Activated naive CD4-positive, alpha-beta T cell treated with anti-CD3 and anti-CD28 coated beads, Interleukin-2, amount 50 U/mL, for 24 hours (primary cell): ENCODE results near the gene MGAT4B.
A peak's percentile ranks its signal among the peaks of the same experiment; 100 is the strongest.

Experiments
- H3K27ac Mint-ChIP-seq: one replicate; pipeline ENCODE4 v1.8.0; 2021; ENCODE audit warnings: mild to moderate bottlenecking, mixed read lengths
- H3K27me3 Mint-ChIP-seq: one replicate; pipeline ENCODE4 v1.8.0; 2021; ENCODE audit warnings: mixed read lengths
- H3K36me3 Mint-ChIP-seq: one replicate; pipeline ENCODE4 v1.8.0; 2021; ENCODE audit warnings: mixed read lengths
- H3K4me1 Mint-ChIP-seq: one replicate; pipeline ENCODE4 v1.8.0; 2021; ENCODE audit warnings: mixed read lengths
- H3K4me3 Mint-ChIP-seq: one replicate; pipeline ENCODE4 v1.8.0; 2021; ENCODE audit warnings: mild to moderate bottlenecking, mixed read lengths
- H3K9me3 Mint-ChIP-seq: one replicate; pipeline ENCODE4 v1.8.0; 2021; ENCODE audit warnings: mixed read lengths

Gene MGAT4B

GRCh38 chr5:179803651-179804554 is 2.8 kb downstream of the MGAT4B start:
- Mint-ChIP-seq H3K9me3 (no peaks in the 10 kb centered on the region), H3K27ac (no peak overlapping the region), H3K36me3 (peaks cover 4% of the 10 kb centered on the region), H3K4me1 (peaks cover 29% of the 10 kb centered on the region), H3K27me3 (no peaks in the 10 kb centered on the region), H3K4me3 (peak overlapping the region; percentile 70)

DNA sequence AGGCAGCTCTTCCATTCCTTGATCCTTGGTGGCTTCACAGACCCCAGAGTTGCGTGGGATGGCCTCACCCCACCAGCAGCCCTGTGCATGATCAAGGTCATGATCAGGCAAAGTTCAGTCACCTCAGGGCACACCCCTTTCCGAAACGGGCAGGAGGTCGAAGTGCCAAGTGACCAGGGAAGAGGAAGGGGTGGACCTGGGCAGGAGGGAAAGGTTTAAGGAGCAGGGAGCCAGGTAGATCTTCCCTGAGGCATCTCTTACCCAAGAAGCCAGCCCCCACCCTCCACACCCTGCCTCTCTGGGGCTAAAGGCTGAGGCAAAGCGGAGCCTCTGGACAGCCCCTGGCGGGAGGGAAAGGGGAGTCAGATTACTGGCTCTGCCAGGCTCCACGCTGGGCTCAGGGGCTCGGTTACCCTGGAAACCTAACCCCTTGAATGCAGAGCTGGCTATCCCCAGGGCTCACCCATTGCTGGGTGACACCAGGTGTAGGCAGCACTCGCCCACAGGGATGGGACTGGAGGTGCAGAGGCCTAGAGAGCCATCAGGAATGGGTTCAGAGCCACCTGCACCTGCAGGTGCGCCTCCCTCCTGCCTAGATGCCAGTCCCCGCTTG is 3.6 kb downstream of the MGAT4B start:
- Mint-ChIP-seq H3K27me3 (no peaks in the 10 kb centered on the region), H3K27ac (no peak overlapping the region), H3K4me1 (peaks cover 29% of the 10 kb centered on the region), H3K9me3 (no peaks in the 10 kb centered on the region), H3K36me3 (peaks cover 4% of the 10 kb centered on the region), H3K4me3 (no peak overlapping the region)

DNA sequence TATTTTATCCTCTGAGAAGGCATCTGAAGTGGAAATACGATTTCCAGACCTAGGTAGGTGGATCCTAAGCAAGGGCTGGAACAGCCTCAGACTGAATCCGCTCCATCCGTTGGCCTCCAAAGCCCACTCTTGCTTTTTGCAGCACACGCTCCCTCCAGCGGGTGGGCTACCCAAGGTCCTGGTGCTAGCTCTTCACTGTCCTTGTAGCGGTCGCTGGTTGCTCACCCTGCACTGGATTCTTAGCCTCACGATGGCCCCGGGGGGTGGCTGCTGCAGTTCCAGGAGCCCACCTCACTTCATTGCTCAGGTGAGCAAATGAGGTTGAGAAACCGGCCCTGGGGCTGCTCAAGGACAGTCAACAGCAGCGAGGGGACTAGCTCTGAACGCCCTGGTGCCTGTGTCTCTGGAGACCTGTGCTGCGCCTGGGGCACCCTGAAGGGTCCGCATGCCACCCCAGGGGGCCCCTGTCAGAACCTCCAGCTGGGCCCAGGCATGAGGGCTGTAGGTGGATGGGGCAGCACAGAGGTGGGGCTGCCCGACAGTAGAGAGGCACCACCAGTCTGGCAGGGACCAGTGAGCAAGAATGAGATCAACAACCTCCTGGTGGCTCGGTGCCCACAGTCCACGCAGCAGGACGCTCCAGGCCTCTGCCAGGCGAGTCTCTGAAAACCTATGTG is 4.3 kb downstream of the MGAT4B start:
- Mint-ChIP-seq H3K4me3 (no peak overlapping the region), H3K36me3 (peaks cover 4% of the 10 kb centered on the region), H3K9me3 (no peaks in the 10 kb centered on the region), H3K27ac (no peak overlapping the region), H3K4me1 (peaks cover 29% of the 10 kb centered on the region), H3K27me3 (no peaks in the 10 kb centered on the region)

- H3K9me3 Mint-ChIP-seq = no peaks in the 10 kb centered on the region
- H3K36me3 Mint-ChIP-seq = peaks cover 7% of the 10 kb centered on the region
- no peak overlapping the region for H3K27ac Mint-ChIP-seq
- peaks cover 34% of the 10 kb centered on the region for H3K4me1 Mint-ChIP-seq
- H3K4me3 Mint-ChIP-seq = no peak overlapping the region
- no peaks in the 10 kb centered on the region for H3K27me3 Mint-ChIP-seq
Observed at GRCh38 chr5:179801304-179802206, 5.1 kb downstream of the MGAT4B start.

DNA sequence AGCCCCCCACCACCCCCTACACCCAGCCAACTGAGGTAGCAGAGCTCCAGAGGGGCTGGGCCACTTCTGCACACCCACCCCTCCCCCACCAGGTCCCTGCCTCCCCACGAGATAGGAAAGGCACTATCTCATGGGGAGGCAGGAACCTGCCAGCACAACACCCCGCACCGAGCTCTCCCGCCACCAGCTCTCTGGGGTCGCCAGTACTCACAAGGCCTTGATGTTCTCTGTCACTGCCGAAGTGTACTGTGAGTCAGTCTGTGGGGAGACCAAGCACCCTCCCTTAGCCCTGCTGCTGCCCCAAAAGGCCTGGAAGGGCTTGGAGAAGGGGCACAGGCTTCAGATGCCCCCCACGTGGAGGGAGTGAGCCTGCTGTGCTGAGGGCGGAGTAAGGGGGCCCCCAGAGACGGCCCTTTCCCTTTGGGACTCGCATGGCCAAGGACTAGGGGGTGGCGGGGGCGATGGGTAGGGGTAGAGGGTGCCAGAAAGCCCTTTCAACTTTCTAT is 5.9 kb downstream of the MGAT4B start:
- Mint-ChIP-seq H3K4me1 (peaks cover 34% of the 10 kb centered on the region), H3K9me3 (no peaks in the 10 kb centered on the region), H3K27ac (no peak overlapping the region), H3K36me3 (peaks cover 7% of the 10 kb centered on the region), H3K27me3 (no peaks in the 10 kb centered on the region), H3K4me3 (no peak overlapping the region)

- Mint-ChIP-seq H3K27me3 (no peaks in the 10 kb centered on the region), H3K4me1 (peaks cover 31% of the 10 kb centered on the region), H3K36me3 (peaks cover 7% of the 10 kb centered on the region), H3K27ac (no peak overlapping the region), H3K9me3 (no peaks in the 10 kb centered on the region), H3K4me3 (no peak overlapping the region)
Observed at GRCh38 chr5:179800071-179800695, 6.5 kb downstream of the MGAT4B start.

DNA sequence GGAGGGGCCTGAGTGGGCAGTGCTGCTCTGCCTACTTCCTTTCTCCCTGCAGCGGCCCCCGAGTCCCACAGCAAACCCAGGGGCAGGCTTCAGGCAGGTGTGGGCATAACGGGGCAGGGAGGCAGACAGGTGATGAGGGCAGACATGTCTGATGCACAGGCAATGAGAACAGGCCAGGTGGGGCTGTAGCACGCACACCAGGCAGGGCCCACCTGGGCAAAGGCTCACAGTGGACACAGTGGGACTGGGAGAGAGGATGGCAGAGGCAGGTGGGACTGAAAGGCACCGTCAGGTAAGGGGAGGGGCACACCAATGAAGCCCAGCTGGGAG is 7.1 kb downstream of the MGAT4B start:
- Mint-ChIP-seq H3K27me3 (no peaks in the 10 kb centered on the region), H3K9me3 (no peaks in the 10 kb centered on the region), H3K36me3 (peaks cover 7% of the 10 kb centered on the region), H3K27ac (no peak overlapping the region), H3K4me1 (peaks cover 30% of the 10 kb centered on the region), H3K4me3 (no peak overlapping the region)

- no peak overlapping the region for H3K4me3 Mint-ChIP-seq
Observed at GRCh38 chr5:179798771-179799643, 7.7 kb downstream of the MGAT4B start.

DNA sequence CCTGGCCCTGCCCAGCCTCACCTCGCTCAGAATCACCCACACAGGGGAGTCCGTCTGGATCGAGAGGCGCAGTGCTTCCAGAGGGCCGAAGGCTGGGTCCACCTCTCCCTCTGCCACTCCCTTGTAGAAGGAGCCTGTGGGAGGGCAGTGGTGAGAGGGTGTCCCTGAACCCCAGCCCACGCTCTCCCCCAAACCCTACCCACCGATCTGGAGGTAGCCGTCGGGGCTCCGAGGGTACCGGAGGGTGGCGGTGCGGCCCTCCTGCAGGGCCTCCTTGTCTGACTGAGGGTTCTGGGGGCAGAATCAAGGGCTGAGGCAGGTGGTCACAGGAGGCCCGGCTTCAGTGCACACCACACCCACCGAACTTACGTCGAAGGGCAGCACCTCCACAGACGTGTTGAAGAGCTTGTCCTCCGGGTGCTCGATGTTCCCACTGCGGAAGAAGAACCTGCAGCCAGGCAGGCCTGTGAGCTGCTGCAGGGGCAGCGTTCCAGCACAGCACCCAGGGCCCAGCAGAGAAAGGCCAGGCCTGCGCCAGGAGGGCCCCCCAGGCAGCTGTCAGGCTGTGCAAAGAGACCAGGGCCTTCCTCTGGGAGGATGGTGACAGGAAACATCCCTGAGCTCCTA is 8.4 kb downstream of the MGAT4B start:
- no peak overlapping the region for H3K27ac Mint-ChIP-seq
- peaks cover 31% of the 10 kb centered on the region for H3K4me1 Mint-ChIP-seq
- no peaks in the 10 kb centered on the region for H3K9me3 Mint-ChIP-seq
- H3K27me3 Mint-ChIP-seq = no peaks in the 10 kb centered on the region
- H3K4me3 Mint-ChIP-seq = no peak overlapping the region
- H3K36me3 Mint-ChIP-seq = peaks cover 7% of the 10 kb centered on the region

More at GRCh38 chr5:179798771-179799643, 7.7 kb downstream of the MGAT4B start:
- Mint-ChIP-seq H3K9me3 (no peaks in the 10 kb centered on the region), H3K27ac (no peak overlapping the region), H3K27me3 (no peaks in the 10 kb centered on the region), H3K4me1 (peaks cover 30% of the 10 kb centered on the region), H3K36me3 (peaks cover 7% of the 10 kb centered on the region)

DNA sequence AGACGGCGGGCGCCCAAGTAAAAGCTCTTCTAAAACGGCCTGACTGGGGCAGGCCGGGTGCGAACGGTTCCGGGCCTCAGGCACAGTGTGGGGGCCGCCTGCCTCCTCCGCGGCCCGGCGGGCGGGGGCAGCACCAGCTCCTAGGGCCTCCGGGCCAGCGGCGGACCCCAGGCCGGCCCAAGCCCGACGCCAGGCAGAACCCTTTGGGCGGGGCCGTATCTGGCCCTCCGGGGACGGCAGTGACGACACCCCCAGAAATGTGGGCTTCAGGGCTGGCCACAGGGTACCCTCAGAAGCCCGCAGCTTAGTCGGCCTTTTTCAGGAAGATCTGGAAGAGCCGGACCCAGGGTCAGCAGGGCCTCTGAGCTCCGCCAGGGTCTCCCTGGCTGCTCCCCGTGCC is 8.9 kb downstream of the MGAT4B start:
- H3K27me3 Mint-ChIP-seq = no peaks in the 10 kb centered on the region
- H3K4me3 Mint-ChIP-seq = no peak overlapping the region
- H3K27ac Mint-ChIP-seq = no peak overlapping the region
- peaks cover 31% of the 10 kb centered on the region for H3K4me1 Mint-ChIP-seq
- H3K36me3 Mint-ChIP-seq = peaks cover 7% of the 10 kb centered on the region
- H3K9me3 Mint-ChIP-seq = no peaks in the 10 kb centered on the region

- H3K36me3 Mint-ChIP-seq = peaks cover 7% of the 10 kb centered on the region
- H3K4me1 Mint-ChIP-seq = peaks cover 30% of the 10 kb centered on the region
- peak overlapping the region; percentile 59 for H3K4me3 Mint-ChIP-seq
- H3K27ac Mint-ChIP-seq = no peak overlapping the region
- H3K9me3 Mint-ChIP-seq = no peaks in the 10 kb centered on the region
- no peaks in the 10 kb centered on the region for H3K27me3 Mint-ChIP-seq
Observed at GRCh38 chr5:179796877-179797608, 9.6 kb downstream of the MGAT4B start.

DNA sequence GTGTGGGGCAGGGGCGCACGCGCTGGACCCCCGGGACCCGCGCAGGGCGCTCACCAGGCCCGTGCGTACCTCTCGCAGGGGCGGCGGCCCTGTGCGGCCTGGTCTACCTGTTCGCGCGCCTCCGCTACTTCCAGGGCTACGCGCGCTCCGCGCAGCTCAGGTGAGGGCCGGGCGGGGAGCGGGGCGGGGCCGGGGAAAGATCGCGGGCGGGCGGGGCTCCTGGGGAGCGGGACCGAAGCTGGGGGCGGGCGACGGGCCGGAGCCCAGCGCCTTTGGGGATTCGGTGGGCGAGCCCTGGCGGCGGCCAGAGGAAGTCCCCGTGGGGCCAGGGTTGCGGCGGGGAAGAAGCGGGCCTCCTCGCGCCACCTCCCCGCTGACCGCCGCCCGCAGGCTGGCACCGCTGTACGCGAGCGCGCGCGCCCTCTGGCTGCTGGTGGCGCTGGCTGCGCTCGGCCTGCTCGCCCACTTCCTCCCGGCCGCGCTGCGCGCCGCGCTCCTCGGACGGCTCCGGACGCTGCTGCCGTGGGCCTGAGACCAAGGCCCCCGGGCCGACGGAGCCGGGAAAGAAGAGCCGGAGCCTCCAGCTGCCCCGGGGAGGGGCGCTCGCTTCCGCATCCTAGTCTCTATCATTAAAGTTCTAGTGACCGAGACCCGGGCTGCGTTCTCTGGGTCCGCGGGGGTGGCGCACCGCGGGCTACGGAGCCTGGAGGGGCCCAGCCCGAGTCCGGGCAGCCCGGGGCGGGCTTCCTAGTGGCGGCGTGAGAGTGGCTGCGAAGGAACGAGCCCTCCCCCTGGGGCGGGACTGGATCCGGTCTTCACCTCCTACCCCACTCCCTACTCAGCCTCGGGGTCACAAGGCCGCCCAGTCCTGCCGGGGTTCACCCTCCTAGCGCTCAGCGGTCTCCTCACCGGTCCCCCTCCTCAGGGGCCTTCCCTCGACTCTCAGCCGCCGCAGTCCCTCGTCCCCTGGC is 10.5 kb downstream of the MGAT4B start:
- H3K9me3 Mint-ChIP-seq = no peaks in the 10 kb centered on the region
- no peaks in the 10 kb centered on the region for H3K27me3 Mint-ChIP-seq
- H3K4me3 Mint-ChIP-seq = peak overlapping the region; percentile 59
- H3K36me3 Mint-ChIP-seq = peaks cover 7% of the 10 kb centered on the region
- H3K4me1 Mint-ChIP-seq = peaks cover 24% of the 10 kb centered on the region
- no peak overlapping the region for H3K27ac Mint-ChIP-seq
